Mammary epithelial cell (primary cell): Measurements from ENCODE around the gene SENP1.

Experiments used
- EZH2 ChIP-seq: IDR thresholded peaks from 2 replicates; pipeline ENCODE4 v1.6.1; 2012; ENCODE audit warnings: low read length, inconsistent platforms, borderline replicate concordance
- TF ChIP-seq, protein P1 (sequence below), 2 donors: IDR thresholded peaks in 1 of 2; conservative IDR thresholded peaks in 1 of 2; 2 replicates each; pipeline ENCODE4 v1.5.1; 2011 to 2012; ENCODE audit warnings: inconsistent platforms in 2 of 2, low read length in 2 of 2, mild to moderate bottlenecking in 2 of 2, control low read depth in 1 of 2, low read depth in 1 of 2; ENCODE audit not compliant: insufficient read depth in 1 of 2; ENCODE audit errors: extremely low read depth in 1 of 2

GRCh38 chr12:48053883-48054282 is 52.0 kb downstream of the SENP1 start:
- TF ChIP-seq EZH2: no peak
- TF ChIP-seq, protein P1, sequence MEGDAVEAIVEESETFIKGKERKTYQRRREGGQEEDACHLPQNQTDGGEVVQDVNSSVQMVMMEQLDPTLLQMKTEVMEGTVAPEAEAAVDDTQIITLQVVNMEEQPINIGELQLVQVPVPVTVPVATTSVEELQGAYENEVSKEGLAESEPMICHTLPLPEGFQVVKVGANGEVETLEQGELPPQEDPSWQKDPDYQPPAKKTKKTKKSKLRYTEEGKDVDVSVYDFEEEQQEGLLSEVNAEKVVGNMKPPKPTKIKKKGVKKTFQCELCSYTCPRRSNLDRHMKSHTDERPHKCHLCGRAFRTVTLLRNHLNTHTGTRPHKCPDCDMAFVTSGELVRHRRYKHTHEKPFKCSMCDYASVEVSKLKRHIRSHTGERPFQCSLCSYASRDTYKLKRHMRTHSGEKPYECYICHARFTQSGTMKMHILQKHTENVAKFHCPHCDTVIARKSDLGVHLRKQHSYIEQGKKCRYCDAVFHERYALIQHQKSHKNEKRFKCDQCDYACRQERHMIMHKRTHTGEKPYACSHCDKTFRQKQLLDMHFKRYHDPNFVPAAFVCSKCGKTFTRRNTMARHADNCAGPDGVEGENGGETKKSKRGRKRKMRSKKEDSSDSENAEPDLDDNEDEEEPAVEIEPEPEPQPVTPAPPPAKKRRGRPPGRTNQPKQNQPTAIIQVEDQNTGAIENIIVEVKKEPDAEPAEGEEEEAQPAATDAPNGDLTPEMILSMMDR (conservative IDR thresholded peaks at IDR 0.05 in 1 of 2, IDR thresholded peaks at IDR 0.05 in 1 of 2; ENCODE audit: extremely low read depth in 1 of 2, insufficient read depth in 1 of 2, low read depth in 1 of 2, low read length in 2 of 2): no peak
